ENCODE measurements around the gene SELENOM. TPM values are rescaled to one million over a fixed set of nuclear protein-coding genes. Genes with fewer than 3 reads are reported as not detected.

The SELENOM gene
- total RNA-seq, 1 experiment from 2014 or later = 16.3 TPM

GRCh38 chr22:31136155-31136554 is 28.8 kb upstream of the SELENOM start:
- no peak overlapping the region for H3K27ac Mint-ChIP-seq
- peaks cover 23% of the 10 kb centered on the region for H3K36me3 Mint-ChIP-seq
- ChIA-PET CTCF (interaction anchor here (1.3 kb wide), 1 partner anchor 12 kb away, joined by 3 read pairs; no protein-coding TSS in a partner anchor), POLR2A (no interaction called here)
- TF ChIP-seq ETV6 (CRISPR knock-in tag; IDR thresholded peaks at IDR 0.05) = no peak
- TF ChIP-seq, protein P1, sequence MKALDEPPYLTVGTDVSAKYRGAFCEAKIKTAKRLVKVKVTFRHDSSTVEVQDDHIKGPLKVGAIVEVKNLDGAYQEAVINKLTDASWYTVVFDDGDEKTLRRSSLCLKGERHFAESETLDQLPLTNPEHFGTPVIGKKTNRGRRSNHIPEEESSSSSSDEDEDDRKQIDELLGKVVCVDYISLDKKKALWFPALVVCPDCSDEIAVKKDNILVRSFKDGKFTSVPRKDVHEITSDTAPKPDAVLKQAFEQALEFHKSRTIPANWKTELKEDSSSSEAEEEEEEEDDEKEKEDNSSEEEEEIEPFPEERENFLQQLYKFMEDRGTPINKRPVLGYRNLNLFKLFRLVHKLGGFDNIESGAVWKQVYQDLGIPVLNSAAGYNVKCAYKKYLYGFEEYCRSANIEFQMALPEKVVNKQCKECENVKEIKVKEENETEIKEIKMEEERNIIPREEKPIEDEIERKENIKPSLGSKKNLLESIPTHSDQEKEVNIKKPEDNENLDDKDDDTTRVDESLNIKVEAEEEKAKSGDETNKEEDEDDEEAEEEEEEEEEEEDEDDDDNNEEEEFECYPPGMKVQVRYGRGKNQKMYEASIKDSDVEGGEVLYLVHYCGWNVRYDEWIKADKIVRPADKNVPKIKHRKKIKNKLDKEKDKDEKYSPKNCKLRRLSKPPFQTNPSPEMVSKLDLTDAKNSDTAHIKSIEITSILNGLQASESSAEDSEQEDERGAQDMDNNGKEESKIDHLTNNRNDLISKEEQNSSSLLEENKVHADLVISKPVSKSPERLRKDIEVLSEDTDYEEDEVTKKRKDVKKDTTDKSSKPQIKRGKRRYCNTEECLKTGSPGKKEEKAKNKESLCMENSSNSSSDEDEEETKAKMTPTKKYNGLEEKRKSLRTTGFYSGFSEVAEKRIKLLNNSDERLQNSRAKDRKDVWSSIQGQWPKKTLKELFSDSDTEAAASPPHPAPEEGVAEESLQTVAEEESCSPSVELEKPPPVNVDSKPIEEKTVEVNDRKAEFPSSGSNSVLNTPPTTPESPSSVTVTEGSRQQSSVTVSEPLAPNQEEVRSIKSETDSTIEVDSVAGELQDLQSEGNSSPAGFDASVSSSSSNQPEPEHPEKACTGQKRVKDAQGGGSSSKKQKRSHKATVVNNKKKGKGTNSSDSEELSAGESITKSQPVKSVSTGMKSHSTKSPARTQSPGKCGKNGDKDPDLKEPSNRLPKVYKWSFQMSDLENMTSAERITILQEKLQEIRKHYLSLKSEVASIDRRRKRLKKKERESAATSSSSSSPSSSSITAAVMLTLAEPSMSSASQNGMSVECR (CRISPR knock-in tag; IDR thresholded peaks at IDR 0.05; ENCODE audit: borderline replicate concordance) = no peak
- no peak for TF ChIP-seq MYBL2 (CRISPR knock-in tag; IDR thresholded peaks at IDR 0.05)
- TF ChIP-seq TCF7 (CRISPR knock-in tag; IDR thresholded peaks at IDR 0.05; ENCODE audit: low read depth) = no peak
- no peak for TF ChIP-seq ZBTB43 (CRISPR knock-in tag; IDR thresholded peaks at IDR 0.05)
- DNase-seq (ENCODE audit: low spot score) (no peak), ATAC-seq (no peak)
- no peak overlapping the region for H3K4me3 Mint-ChIP-seq
- H3K9me3 Mint-ChIP-seq = no peaks in the 10 kb centered on the region
- peaks cover 21% of the 10 kb centered on the region for H3K4me1 Mint-ChIP-seq
- no peaks in the 10 kb centered on the region for H3K27me3 Mint-ChIP-seq (ENCODE audit: low read depth)

GRCh38 chr22:31135706-31136105 is 28.3 kb upstream of the SELENOM start:
- CTCF ChIA-PET = interaction anchor here (1.3 to 1.5 kb wide), 2 partner anchors 13 to 31 kb away, joined by 3 to 5 read pairs; no protein-coding TSS in a partner anchor
- Mint-ChIP-seq H3K4me3 (no peak overlapping the region), H3K27ac (no peak overlapping the region), H3K4me1 (peaks cover 17% of the 10 kb centered on the region), H3K27me3 (ENCODE audit: low read depth) (no peaks in the 10 kb centered on the region), H3K36me3 (peaks cover 23% of the 10 kb centered on the region), H3K9me3 (no peaks in the 10 kb centered on the region)
- DNase-seq (ENCODE audit: low spot score) = no peak
- POLR2A ChIA-PET = no interaction called here
- TF ChIP-seq, protein P2, sequence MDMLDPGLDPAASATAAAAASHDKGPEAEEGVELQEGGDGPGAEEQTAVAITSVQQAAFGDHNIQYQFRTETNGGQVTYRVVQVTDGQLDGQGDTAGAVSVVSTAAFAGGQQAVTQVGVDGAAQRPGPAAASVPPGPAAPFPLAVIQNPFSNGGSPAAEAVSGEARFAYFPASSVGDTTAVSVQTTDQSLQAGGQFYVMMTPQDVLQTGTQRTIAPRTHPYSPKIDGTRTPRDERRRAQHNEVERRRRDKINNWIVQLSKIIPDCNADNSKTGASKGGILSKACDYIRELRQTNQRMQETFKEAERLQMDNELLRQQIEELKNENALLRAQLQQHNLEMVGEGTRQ (CRISPR knock-in tag; IDR thresholded peaks at IDR 0.05) = no peak
- TF ChIP-seq GABPB1 (CRISPR knock-in tag; IDR thresholded peaks at IDR 0.05) = no peak
- no peak for TF ChIP-seq TP53 (CRISPR knock-in tag; IDR thresholded peaks at IDR 0.05)
- no peak for TF ChIP-seq TCF7 (CRISPR knock-in tag; IDR thresholded peaks at IDR 0.05; ENCODE audit: low read depth)
- TF ChIP-seq EMX1 (CRISPR knock-in tag; IDR thresholded peaks at IDR 0.05) = no peak
- no peak for TF ChIP-seq RORB (CRISPR knock-in tag; IDR thresholded peaks at IDR 0.05)
- TF ChIP-seq E2F4 (CRISPR knock-in tag; IDR thresholded peaks at IDR 0.05; ENCODE audit: borderline replicate concordance, low read depth) = no peak
- no peak for TF ChIP-seq NFYB (CRISPR knock-in tag; conservative IDR thresholded peaks at IDR 0.05; ENCODE audit: low read depth)
- no peak for TF ChIP-seq NFE2L1 (CRISPR knock-in tag; IDR thresholded peaks at IDR 0.05)
- TF ChIP-seq NR1H2 (CRISPR knock-in tag; IDR thresholded peaks at IDR 0.05) = no peak
- no peak for ATAC-seq

DNA sequence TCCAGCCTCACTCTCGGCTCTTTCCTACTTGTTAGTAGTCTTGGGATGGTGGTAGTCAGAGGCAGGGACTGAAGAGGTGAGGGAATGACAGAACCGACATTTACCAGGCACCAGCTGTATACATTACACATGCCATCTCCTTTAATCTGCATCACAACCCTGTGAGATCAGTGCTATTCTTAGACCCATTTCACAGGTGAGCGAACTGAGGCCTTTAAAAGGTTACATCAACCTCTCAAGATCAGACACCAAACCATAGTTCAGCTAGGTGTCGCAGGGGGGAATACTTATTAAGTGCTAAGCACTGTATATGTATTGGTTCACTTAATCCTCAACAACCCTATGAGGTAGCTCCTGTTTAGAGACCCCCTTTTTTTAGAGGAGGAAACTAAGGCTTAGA is 27.3 kb upstream of the SELENOM start:
- peaks cover 12% of the 10 kb centered on the region for H3K4me1 Mint-ChIP-seq
- POLR2A ChIA-PET = interaction anchor here (0.5 kb wide), 1 partner anchor 1912 kb away, joined by 6 read pairs; no protein-coding TSS in a partner anchor
- CTCF ChIA-PET = interaction anchor here (0.7 to 1.5 kb wide), 2 partner anchors 30 to 43 kb away, joined by 3 to 5 read pairs; no protein-coding TSS in a partner anchor
- H3K4me3 Mint-ChIP-seq = no peak overlapping the region
- ATAC-seq (no peak), DNase-seq (ENCODE audit: low spot score) (no peak)
- peaks cover 23% of the 10 kb centered on the region for H3K36me3 Mint-ChIP-seq
- no peaks in the 10 kb centered on the region for H3K27me3 Mint-ChIP-seq (ENCODE audit: low read depth)
- H3K27ac Mint-ChIP-seq = no peak overlapping the region
- H3K9me3 Mint-ChIP-seq = no peaks in the 10 kb centered on the region
- TF ChIP-seq, protein P3, sequence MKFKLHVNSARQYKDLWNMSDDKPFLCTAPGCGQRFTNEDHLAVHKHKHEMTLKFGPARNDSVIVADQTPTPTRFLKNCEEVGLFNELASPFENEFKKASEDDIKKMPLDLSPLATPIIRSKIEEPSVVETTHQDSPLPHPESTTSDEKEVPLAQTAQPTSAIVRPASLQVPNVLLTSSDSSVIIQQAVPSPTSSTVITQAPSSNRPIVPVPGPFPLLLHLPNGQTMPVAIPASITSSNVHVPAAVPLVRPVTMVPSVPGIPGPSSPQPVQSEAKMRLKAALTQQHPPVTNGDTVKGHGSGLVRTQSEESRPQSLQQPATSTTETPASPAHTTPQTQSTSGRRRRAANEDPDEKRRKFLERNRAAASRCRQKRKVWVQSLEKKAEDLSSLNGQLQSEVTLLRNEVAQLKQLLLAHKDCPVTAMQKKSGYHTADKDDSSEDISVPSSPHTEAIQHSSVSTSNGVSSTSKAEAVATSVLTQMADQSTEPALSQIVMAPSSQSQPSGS (CRISPR knock-in tag; IDR thresholded peaks at IDR 0.05; ENCODE audit: borderline replicate concordance, low read depth) = no peak
- TF ChIP-seq GABPB1 (CRISPR knock-in tag; IDR thresholded peaks at IDR 0.05) (no peak), CBFB (CRISPR knock-in tag; IDR thresholded peaks at IDR 0.05; ENCODE audit: low read depth) (no peak), NR3C1 (CRISPR knock-in tag; conservative IDR thresholded peaks at IDR 0.05; ENCODE audit: low read depth) (no peak), TP53 (CRISPR knock-in tag; IDR thresholded peaks at IDR 0.05) (no peak), ZNF416 (CRISPR knock-in tag; IDR thresholded peaks at IDR 0.05) (no peak), SMAD4 (CRISPR knock-in tag; IDR thresholded peaks at IDR 0.05) (no peak), NFE2L1 (CRISPR knock-in tag; IDR thresholded peaks at IDR 0.05) (no peak), SOX15 (CRISPR knock-in tag; IDR thresholded peaks at IDR 0.05) (no peak), KAT7 (CRISPR knock-in tag; IDR thresholded peaks at IDR 0.05; ENCODE audit: borderline replicate concordance) (no peak)
- TF ChIP-seq, protein P4, sequence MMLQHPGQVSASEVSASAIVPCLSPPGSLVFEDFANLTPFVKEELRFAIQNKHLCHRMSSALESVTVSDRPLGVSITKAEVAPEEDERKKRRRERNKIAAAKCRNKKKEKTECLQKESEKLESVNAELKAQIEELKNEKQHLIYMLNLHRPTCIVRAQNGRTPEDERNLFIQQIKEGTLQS (CRISPR knock-in tag; conservative IDR thresholded peaks at IDR 0.05) = no peak
- TF ChIP-seq, protein P5, sequence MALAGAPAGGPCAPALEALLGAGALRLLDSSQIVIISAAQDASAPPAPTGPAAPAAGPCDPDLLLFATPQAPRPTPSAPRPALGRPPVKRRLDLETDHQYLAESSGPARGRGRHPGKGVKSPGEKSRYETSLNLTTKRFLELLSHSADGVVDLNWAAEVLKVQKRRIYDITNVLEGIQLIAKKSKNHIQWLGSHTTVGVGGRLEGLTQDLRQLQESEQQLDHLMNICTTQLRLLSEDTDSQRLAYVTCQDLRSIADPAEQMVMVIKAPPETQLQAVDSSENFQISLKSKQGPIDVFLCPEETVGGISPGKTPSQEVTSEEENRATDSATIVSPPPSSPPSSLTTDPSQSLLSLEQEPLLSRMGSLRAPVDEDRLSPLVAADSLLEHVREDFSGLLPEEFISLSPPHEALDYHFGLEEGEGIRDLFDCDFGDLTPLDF (CRISPR knock-in tag; IDR thresholded peaks at IDR 0.05) = no peak
